SK-N-SH (cell line): ENCODE measurements around the gene NPVF. TPM values are rescaled to one million over a fixed set of nuclear protein-coding genes. Genes with fewer than 3 reads are reported as not detected.

Experiments
- CTCF ChIA-PET: fragments of 300-600, 350-600 bp; formaldehyde crosslinking; extraction: SDS; loops from one replicate; lab custom pipeline; 2021; lab: Yijun Ruan, JAX
- POLR2A ChIA-PET: fragments of 350-600 bp; sonication (Branson Sonifier 250); formaldehyde crosslinking; extraction: SDS; loops from one replicate; lab custom pipeline; 2020; ENCODE audit warnings: antibody characterized with exemption, inconsistent platforms; lab: Yijun Ruan, JAX
- DNase-seq: peaks from one replicate; pipeline ENCODE4 v3.0.0; 2012
- H2AFZ ChIP-seq: fragments of 200-600 bp; sonication (generic); 2 replicates; pipeline ENCODE4 v1.8.1; 2016; ENCODE audit warnings: antibody characterized with exemption, mild to moderate bottlenecking, low read depth
- H3F3A ChIP-seq: fragments of 200-600 bp; sonication (generic); replicated peaks from 2 replicates; pipeline ENCODE3; 2016; ENCODE audit warnings: antibody characterized with exemption, mild to moderate bottlenecking; ENCODE audit not compliant: insufficient read depth
- H3K27ac ChIP-seq, 2 experiments: fragments of 200-500 bp in 1 of 2; fragments of 200-600 bp in 1 of 2; sonication (Bioruptor generic) in 1 of 2; sonication (generic), shearing (Covaris generic) in 1 of 2; 2 replicates each; pipeline versions ENCODE4 v1.5.1 to v1.6.1; 2014 to 2016; ENCODE audit warnings: low read depth in 2 of 2, inconsistent platforms in 1 of 2, low read length in 1 of 2, mild to moderate bottlenecking in 1 of 2, mixed read lengths in 1 of 2
- H3K27me3 ChIP-seq: fragments of 200-600 bp; sonication (generic), shearing (Covaris generic); 2 replicates; pipeline ENCODE4 v1.6.1; 2016; ENCODE audit warnings: mixed run types; ENCODE audit not compliant: insufficient read depth
- H3K36me3 ChIP-seq, 2 experiments: fragments of 200-500 bp in 1 of 2; fragments of 200-600 bp in 1 of 2; sonication (Bioruptor generic) in 1 of 2; sonication (generic) in 1 of 2; replicated peaks in 1 of 2; 2 replicates each; pipeline versions ENCODE3 to v1.5.1; 2014 to 2016; ENCODE audit warnings: low read length in 1 of 2, mild to moderate bottlenecking in 1 of 2; ENCODE audit not compliant: insufficient read depth in 2 of 2, control insufficient read depth in 1 of 2
- H3K4me1 ChIP-seq, 2 experiments: fragments of 200-500 bp in 1 of 2; fragments of 200-600 bp in 1 of 2; sonication (Bioruptor generic) in 1 of 2; sonication (generic), shearing (Covaris generic) in 1 of 2; 2 replicates each; pipeline versions ENCODE4 v1.5.1 to v1.6.1; 2014 to 2016; ENCODE audit warnings: low read depth in 1 of 2, low read length in 1 of 2, mixed run types in 1 of 2; ENCODE audit not compliant: insufficient read depth in 2 of 2, control insufficient read depth in 1 of 2
- H3K4me2 ChIP-seq: fragments of 200-600 bp; sonication (generic), shearing (Covaris generic); 2 replicates; pipeline ENCODE4 v1.6.1; 2017; ENCODE audit warnings: mixed run types
- H3K4me3 ChIP-seq, 2 experiments: fragments of 200-500 bp in 1 of 2; fragments of 200-600 bp in 1 of 2; sonication (Bioruptor generic) in 1 of 2; sonication (generic), shearing (Covaris generic) in 1 of 2; 2 replicates each; pipeline versions ENCODE4 v1.5.1 to v1.8.1; 2014 to 2016; ENCODE audit warnings: low read depth in 2 of 2, inconsistent platforms in 1 of 2, low read length in 1 of 2, mild to moderate bottlenecking in 1 of 2, mixed read lengths in 1 of 2, moderate library complexity in 1 of 2
- H3K79me2 ChIP-seq: fragments of 200-600 bp; sonication (generic); 2 replicates; pipeline ENCODE4 v1.8.1; 2017; ENCODE audit warnings: mild to moderate bottlenecking; ENCODE audit not compliant: insufficient read depth
- H3K9ac ChIP-seq: fragments of 200-600 bp; sonication (generic); 2 replicates; pipeline ENCODE4 v1.6.1; 2017; ENCODE audit warnings: mixed run types
- H3K9me2 ChIP-seq: fragments of 200-600 bp; sonication (generic); 2 replicates; pipeline ENCODE4 v1.6.1; 2017; ENCODE audit warnings: mixed run types
- H3K9me3 ChIP-seq: fragments of 200-600 bp; sonication (generic); 2 replicates; pipeline ENCODE4 v1.6.1; 2017; ENCODE audit warnings: mixed run types, mild to moderate bottlenecking, moderate library complexity
- H4K20me1 ChIP-seq: fragments of 200-600 bp; sonication (generic); 2 replicates; pipeline ENCODE4 v1.6.1; 2017; ENCODE audit warnings: mild to moderate bottlenecking, mixed run types; ENCODE audit not compliant: insufficient read depth
- CHD2 ChIP-seq: fragments of 150-350 bp; IDR thresholded peaks from 2 replicates; pipeline ENCODE4 v1.6.1; 2018; ENCODE audit warnings: low read length; ENCODE audit not compliant: partially characterized antibody
- CTCF ChIP-seq: fragments of 200-600 bp; sonication (generic); IDR thresholded peaks from 2 replicates; pipeline ENCODE4 v1.6.1; 2017; ENCODE audit warnings: antibody characterized with exemption, mild to moderate bottlenecking, moderate library complexity
- ELF1 ChIP-seq: IDR thresholded peaks from 2 replicates; pipeline ENCODE4 v1.4.0; 2012
- EP300 ChIP-seq, 2 experiments: IDR thresholded peaks; 2 replicates each; pipeline versions ENCODE4 v1.4.0 to v1.6.1; 2012; ENCODE audit warnings: borderline replicate concordance in 1 of 2, low read depth in 1 of 2, low read length in 1 of 2
- EZH2phosphoT487 ChIP-seq: fragments of 200-600 bp; sonication (generic); IDR thresholded peaks from 2 replicates; pipeline ENCODE4 v1.6.1; 2017; ENCODE audit warnings: low read depth, mixed run types, mild to moderate bottlenecking, antibody characterized with exemption, moderate library complexity, borderline replicate concordance
- GATA2 ChIP-seq: sonication (generic); formaldehyde crosslinking; IDR thresholded peaks from 2 replicates; pipeline ENCODE4 v1.5.0; 2020; ENCODE audit warnings: mild to moderate bottlenecking, missing genetic modification reagents
- JUND ChIP-seq: IDR thresholded peaks from 2 replicates; pipeline ENCODE4 v1.4.0; 2012
- MAX ChIP-seq: IDR thresholded peaks from 2 replicates; pipeline ENCODE4 v1.4.0; 2012; ENCODE audit warnings: low read depth
- NFIC ChIP-seq: IDR thresholded peaks from 2 replicates; pipeline ENCODE4 v1.4.0; 2012; ENCODE audit warnings: borderline replicate concordance
- NRF1 ChIP-seq: IDR thresholded peaks from 2 replicates; pipeline ENCODE4 v1.6.1; 2012; ENCODE audit warnings: low read depth, mild to moderate bottlenecking, low read length
- PBX3 ChIP-seq: IDR thresholded peaks from 2 replicates; pipeline ENCODE4; 2012
- RXRA ChIP-seq: IDR thresholded peaks from 2 replicates; pipeline ENCODE4 v1.4.0; 2012; ENCODE audit warnings: low read depth, mild to moderate bottlenecking, borderline replicate concordance
- SMC3 ChIP-seq: IDR thresholded peaks from 2 replicates; pipeline ENCODE4 v1.6.1; 2012; ENCODE audit warnings: low read depth, low read length, improper control_type of control experiment
- TAF1 ChIP-seq: IDR thresholded peaks from 2 replicates; pipeline ENCODE4 v1.6.1; 2012; ENCODE audit warnings: low read depth, mild to moderate bottlenecking, low read length, moderate library complexity, borderline replicate concordance
- USF1 ChIP-seq: IDR thresholded peaks from 2 replicates; pipeline ENCODE4 v1.4.0; 2012; ENCODE audit warnings: low read depth, borderline replicate concordance
- YY1 ChIP-seq: IDR thresholded peaks from 2 replicates; pipeline ENCODE4 v1.4.0; 2012; ENCODE audit warnings: low read depth, mild to moderate bottlenecking
- WGBS: methylation state at CpG from one replicate; pipeline ENCODE4 v1.1.6; 2017; ENCODE audit warnings: low lambda C conversion rate; 5-methylcytosine and 5-hydroxymethylcytosine counted together
- polyA plus RNA-seq, 3 experiments: library from polyadenylated mRNA; depleted of rRNA; stranded (reverse); fragments of >200 nt; gene quantifications; 2 replicates each; pipeline ENCODE4 v1.2.3, GENCODE V29; 2012

The NPVF gene
- polyA plus RNA-seq, 1 of the 3 experiments (the other 2 are of a cell fraction), result not detected

DNA sequence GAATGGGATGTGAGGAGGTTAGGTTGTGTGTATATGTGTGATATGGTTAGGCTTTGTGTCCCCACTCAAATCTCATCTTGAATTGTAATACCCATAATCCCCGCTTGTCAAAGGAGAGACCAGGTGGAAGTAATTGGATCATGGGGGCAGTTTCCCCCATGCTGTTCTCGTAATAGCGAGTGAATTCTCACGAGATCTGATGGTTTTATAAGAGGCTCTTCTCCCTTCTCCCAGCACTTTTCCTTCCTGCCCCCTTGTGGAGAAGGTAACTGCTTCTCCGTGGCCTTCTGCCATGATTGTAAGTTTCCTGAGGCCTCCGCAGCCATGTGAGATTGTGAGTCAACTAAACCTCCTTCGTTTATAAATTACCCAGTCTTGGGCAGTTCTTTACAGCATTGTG lies 47.3 kb downstream of the NPVF start (continued):
- TF ChIP-seq GATA2 (CRISPR knock-in tag), result no peak
- no peak for TF ChIP-seq PBX3
- no peak for TF ChIP-seq EZH2phosphoT487
- no peak; the same call in 1 of the 2 replicates for TF ChIP-seq CTCF
- TF ChIP-seq NRF1, result no peak
- no peak for TF ChIP-seq RXRA

- H3K9me3 ChIP-seq, result no peaks in the 10 kb centered on the region
- POLR2A ChIA-PET, result interaction anchor here (1.1 kb wide), 2 partner anchors 35 to 55 kb away, joined by 3 to 8 read pairs; partner anchors contain the start of gene CYCS
- H3K27ac ChIP-seq, result peak overlapping the region in 1 of 2 experiments; percentile 67; a peak in 1 of 4 replicates
- WGBS, result 24% methylated on average over 6 of the region's 6 CpGs
- TF ChIP-seq EP300 (IDR thresholded peaks at IDR 0.05; ENCODE audit: borderline replicate concordance in 1 of 2, low read depth in 1 of 2, low read length in 1 of 2) (no peak), NFIC (peak; percentile 1)
- H3K9ac ChIP-seq, result no peak overlapping the region
- DNase-seq, result no peak
- no peaks in the 10 kb centered on the region for H4K20me1 ChIP-seq
- CTCF ChIA-PET, result interaction anchor here (0.6 to 2.3 kb wide), 29 partner anchors 8 to 715 kb away, joined by 3 to 17 read pairs (median 4); no protein-coding TSS in a partner anchor
- no peaks in the 10 kb centered on the region for H3K79me2 ChIP-seq
- H3K36me3 ChIP-seq, result no peaks in the 10 kb centered on the region
- H2AFZ ChIP-seq, result peak overlapping the region; percentile 83
- peak overlapping the region; percentile 67 for H3K4me3 ChIP-seq
- peaks cover 0 to 10% of the 10 kb centered on the region in 2 experiments; a peak in 2 of 4 replicates for H3K4me1 ChIP-seq
- no peaks in the 10 kb centered on the region for H3K9me2 ChIP-seq
- H3K4me2 ChIP-seq, result peak overlapping the region; percentile 80
- no peaks in the 10 kb centered on the region for H3F3A ChIP-seq
- H3K27me3 ChIP-seq, result no peaks in the 10 kb centered on the region
Observed at GRCh38 chr7:25180592-25180923, 47.7 kb downstream of the NPVF start.

GRCh38 chr7:25179771-25180591 lies 48.3 kb downstream of the NPVF start:
- Histone ChIP-seq H3K79me2 (no peaks in the 10 kb centered on the region), H2AFZ (peak overlapping the region; percentile 90), H3K4me2 (peak overlapping the region; percentile 80), H3K9me3 (no peaks in the 10 kb centered on the region), H3K36me3 (no peaks in the 10 kb centered on the region), H3K4me1 (peaks cover 0 to 10% of the 10 kb centered on the region in 2 experiments; a peak in 2 of 4 replicates), H3K27me3 (no peaks in the 10 kb centered on the region), H3F3A (no peaks in the 10 kb centered on the region), H3K9me2 (no peaks in the 10 kb centered on the region), H3K4me3 (peak overlapping the region; percentile 67), H3K9ac (peak overlapping the region; percentile 52), H3K27ac (peak overlapping the region in 1 of 2 experiments; percentile 67; a peak in 1 of 4 replicates), H4K20me1 (no peaks in the 10 kb centered on the region)
- ChIA-PET CTCF (interaction anchor here (0.6 to 2.3 kb wide), 31 partner anchors 9 to 716 kb away, joined by 3 to 17 read pairs (median 4); no protein-coding TSS in a partner anchor), POLR2A (interaction anchor here (0.6 to 1.1 kb wide), 4 partner anchors 22 to 952 kb away, joined by 3 to 8 read pairs (median 3); partner anchors contain the start of gene CYCS)
- 2% methylated on average over 40 of the region's 74 CpGs for WGBS
- DNase-seq, result peak; percentile 100
- TF ChIP-seq ELF1 (peak; percentile 72), MAX (0 out of 2 replicates have a peak, but pooled peaks have one; percentile 41), SMC3 (no peak; the same call in 1 of the 2 replicates), CHD2 (peak; percentile 40), EZH2phosphoT487 (no peak), PBX3 (no peak), TAF1 (peak; percentile 67; the same call in 1 of the 2 replicates), YY1 (peak; percentile 60; the same call in 1 of the 2 replicates), USF1 (no peak), JUND (no peak)
